H7 (cell line): ENCODE data around the gene ERVV-1. TPM values are rescaled to one million over a fixed set of nuclear protein-coding genes. Genes with fewer than 3 reads are reported as not detected.
"Not testable (repeated sequence)": the region's sequence is repeated elsewhere in the genome, so short reads cannot be mapped to it uniquely, and the experiment has no call there.

Source experiments
- DNase-seq: peaks from one replicate; pipeline ENCODE4 v3.0.0; 2012
- H3K27me3 ChIP-seq: 2 replicates; pipeline ENCODE4 v1.6.0; 2011; ENCODE audit warnings: mild to moderate bottlenecking, low read length; ENCODE audit not compliant: control insufficient read depth, insufficient read depth
- H3K36me3 ChIP-seq: replicated peaks from 2 replicates; pipeline ENCODE4 v1.5.1; 2011; ENCODE audit warnings: low read length; ENCODE audit not compliant: control insufficient read depth, insufficient read depth
- H3K4me3 ChIP-seq: 2 replicates; pipeline ENCODE4 v1.5.1; 2011; ENCODE audit warnings: low read depth, mild to moderate bottlenecking, control low read depth, low read length, moderate library complexity; ENCODE audit not compliant: insufficient read depth
- total RNA-seq: library from RNA; depleted of rRNA; stranded (reverse); fragments of >200 nt; shearing (Covaris generic); gene quantifications from 2 replicates; pipeline ENCODE4 v1.2.3, GENCODE V29; 2014; rRNA removed

Gene ERVV-1
- total RNA-seq = 0.17 and 0.33 TPM in 2 replicates

GRCh38 chr19:53013621-53014020, at the start of gene ERVV-1:
Gene ERVV-1 (plus strand): TSS chr19:53013921. CDS start chr19:53014091, 170 bp downstream.
- no peaks in the 10 kb centered on the region for H3K27me3 ChIP-seq
- H3K36me3 ChIP-seq = no peaks in the 10 kb centered on the region
- DNase-seq = no peak
- no peak within 1 kb of the TSS for H3K4me3 ChIP-seq

- no peak overlapping the region for H3K4me3 ChIP-seq
- no peaks in the 10 kb centered on the region for H3K27me3 ChIP-seq
- no peaks in the 10 kb centered on the region for H3K36me3 ChIP-seq
- no peak for DNase-seq
Measured at GRCh38 chr19:52967772-52968171, 45.9 kb upstream of the ERVV-1 start.

GRCh38 chr19:52981329-52981728, 32.4 kb upstream of the ERVV-1 start:
- Histone ChIP-seq H3K4me3 (no peak overlapping the region), H3K27me3 (no peaks in the 10 kb centered on the region), H3K36me3 (no peaks in the 10 kb centered on the region)
- no peak for DNase-seq

- DNase-seq, H3K27me3 ChIP-seq, H3K36me3 ChIP-seq, H3K4me3 ChIP-seq: not testable (repeated sequence)
Measured at GRCh38 chr19:52983167-52983566, 30.6 kb upstream of the ERVV-1 start.

GRCh38 chr19:52987221-52987620, 26.5 kb upstream of the ERVV-1 start:
- H3K36me3 ChIP-seq = no peaks in the 10 kb centered on the region
- no peak overlapping the region for H3K4me3 ChIP-seq
- DNase-seq = no peak

GRCh38 chr19:52988506-52988905, 25.2 kb upstream of the ERVV-1 start:
- Histone ChIP-seq H3K27me3 (peaks cover 13% of the 10 kb centered on the region), H3K4me3 (no peak overlapping the region), H3K36me3 (no peaks in the 10 kb centered on the region)
- DNase-seq = no peak

More at GRCh38 chr19:52987221-52987620, 26.5 kb upstream of the ERVV-1 start:
- H3K27me3 ChIP-seq = peaks cover 4% of the 10 kb centered on the region

- peaks cover 13% of the 10 kb centered on the region for H3K27me3 ChIP-seq
- H3K4me3 ChIP-seq = no peak overlapping the region
- no peak for DNase-seq
- H3K36me3 ChIP-seq = no peaks in the 10 kb centered on the region
Measured at GRCh38 chr19:52990759-52991418, 22.8 kb upstream of the ERVV-1 start.

GRCh38 chr19:52991484-52991883, 22.2 kb upstream of the ERVV-1 start:
- no peak for DNase-seq
- peaks cover 13% of the 10 kb centered on the region for H3K27me3 ChIP-seq
- no peaks in the 10 kb centered on the region for H3K36me3 ChIP-seq
- no peak overlapping the region for H3K4me3 ChIP-seq

GRCh38 chr19:52992109-52993004, 21.4 kb upstream of the ERVV-1 start:
- DNase-seq = peak; percentile 63
- peak overlapping the region; percentile 39 for H3K4me3 ChIP-seq
- no peaks in the 10 kb centered on the region for H3K36me3 ChIP-seq
- peaks cover 13% of the 10 kb centered on the region for H3K27me3 ChIP-seq

GRCh38 chr19:52993342-52994178, 20.2 kb upstream of the ERVV-1 start:
- Histone ChIP-seq H3K4me3 (peak overlapping the region; percentile 39), H3K36me3 (no peaks in the 10 kb centered on the region)

GRCh38 chr19:52995711-52996110, 18.0 kb upstream of the ERVV-1 start:
- H3K4me3 ChIP-seq = no peak overlapping the region
- H3K36me3 ChIP-seq = no peaks in the 10 kb centered on the region
- DNase-seq = no peak
- H3K27me3 ChIP-seq = peaks cover 13% of the 10 kb centered on the region

More at GRCh38 chr19:52993342-52994178, 20.2 kb upstream of the ERVV-1 start:
- H3K27me3 ChIP-seq = peaks cover 13% of the 10 kb centered on the region
- DNase-seq = peak; percentile 93

- Histone ChIP-seq H3K27me3 (peaks cover under 1% of the 10 kb centered on the region; the same call in 1 of the 2 replicates), H3K4me3 (no peak overlapping the region), H3K36me3 (no peaks in the 10 kb centered on the region)
- DNase-seq = no peak
Measured at GRCh38 chr19:52997975-52998374, 15.7 kb upstream of the ERVV-1 start.

- Histone ChIP-seq H3K36me3 (no peaks in the 10 kb centered on the region), H3K4me3 (no peak overlapping the region), H3K27me3 (no peaks in the 10 kb centered on the region)
- DNase-seq = no peak
Measured at GRCh38 chr19:53002479-53002878, 11.2 kb upstream of the ERVV-1 start.

- no peak for DNase-seq
- H3K4me3 ChIP-seq = no peak overlapping the region
- H3K36me3 ChIP-seq = no peaks in the 10 kb centered on the region
- H3K27me3 ChIP-seq = no peaks in the 10 kb centered on the region
Measured at GRCh38 chr19:53004242-53004641, 9.5 kb upstream of the ERVV-1 start.
